Activated T-cell treated with anti-CD3 and anti-CD28 coated beads, Interleukin-2, amount 50 U/mL, for 72 hours (primary cell): ENCODE data around the gene RAB25. TPM values are rescaled to one million over a fixed set of nuclear protein-coding genes. Genes with fewer than 3 reads are reported as not detected.

Experiments
- ATAC-seq, 2 donors: fragments of 150-1000 bp; cut with Tn5 transposase; replicated peaks in 1 of 2; 2 replicates each; pipeline ENCODE4 v1.10.0; 2021; ENCODE audit warnings: moderate library complexity in 2 of 2, mild to moderate bottlenecking in 1 of 2
- DNase-seq, 2 donors: peaks; one replicate each; pipeline ENCODE4 v3.0.0; 2021 to 2022; ENCODE audit warnings: mixed read lengths in 1 of 2
- H3K27ac Mint-ChIP-seq: one replicate; pipeline ENCODE4 v1.8.0; 2022; ENCODE audit warnings: mild to moderate bottlenecking, moderate library complexity, mixed read lengths
- H3K27me3 Mint-ChIP-seq: one replicate; pipeline ENCODE4 v1.8.0; 2022; ENCODE audit warnings: low read depth, mixed read lengths
- H3K36me3 Mint-ChIP-seq, 2 donors: one replicate each; pipeline ENCODE4 v1.8.0; 2022; ENCODE audit warnings: mixed read lengths in 2 of 2, mild to moderate bottlenecking in 1 of 2; ENCODE audit not compliant: insufficient read depth in 2 of 2
- H3K4me1 Mint-ChIP-seq: one replicate; pipeline ENCODE4 v1.8.0; 2022; ENCODE audit warnings: low read depth, mixed read lengths
- H3K4me3 Mint-ChIP-seq, 2 donors: one replicate each; pipeline ENCODE4 v1.8.0; 2022; ENCODE audit warnings: mild to moderate bottlenecking in 2 of 2, mixed read lengths in 2 of 2, moderate library complexity in 2 of 2
- H3K9me3 Mint-ChIP-seq, 2 donors: one replicate each; pipeline ENCODE4 v1.8.0; 2022; ENCODE audit warnings: mixed read lengths in 2 of 2
- total RNA-seq, 2 donors: library from RNA; stranded (reverse); gene quantifications; one replicate each; pipeline ENCODE4 v1.2.3, GENCODE V29; 2022

The RAB25 gene
- total RNA-seq, 2 donors from 2014 or later, result 0.53 to 0.95 TPM

DNA sequence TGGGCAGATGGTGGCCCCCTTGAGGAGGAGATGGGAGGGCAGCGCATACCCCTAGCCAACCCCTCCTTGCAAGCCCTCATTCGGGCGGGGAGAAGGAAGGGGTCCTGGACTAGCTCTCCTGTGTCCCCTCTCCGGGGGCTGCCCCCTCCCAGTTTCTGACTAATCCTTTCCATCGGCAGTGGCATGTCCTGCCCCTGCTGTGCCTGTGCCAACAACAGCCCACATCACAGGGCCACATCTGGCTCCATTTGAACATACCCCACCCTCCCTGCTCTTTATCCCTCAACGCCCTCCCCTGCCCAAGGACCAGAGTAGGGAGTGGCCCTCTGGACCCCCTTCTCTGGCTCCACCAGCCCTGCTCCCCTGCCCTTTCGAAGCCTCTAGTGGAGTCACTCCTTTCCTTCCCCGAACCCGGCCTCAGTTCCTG lies 42.6 kb downstream of the RAB25 start:
- peak overlapping the region; percentile 57 for H3K27ac Mint-ChIP-seq
- DNase-seq, result peak; percentile 51 to 58
- peak overlapping the region; percentile 19 to 69 for H3K4me3 Mint-ChIP-seq
- no peaks in the 10 kb centered on the region for H3K36me3 Mint-ChIP-seq
- peaks cover 89% of the 10 kb centered on the region for H3K4me1 Mint-ChIP-seq
- ATAC-seq, result peak in 1 of 2 donors; percentile 7
- no peaks in the 10 kb centered on the region for H3K9me3 Mint-ChIP-seq
- no peaks in the 10 kb centered on the region for H3K27me3 Mint-ChIP-seq

DNA sequence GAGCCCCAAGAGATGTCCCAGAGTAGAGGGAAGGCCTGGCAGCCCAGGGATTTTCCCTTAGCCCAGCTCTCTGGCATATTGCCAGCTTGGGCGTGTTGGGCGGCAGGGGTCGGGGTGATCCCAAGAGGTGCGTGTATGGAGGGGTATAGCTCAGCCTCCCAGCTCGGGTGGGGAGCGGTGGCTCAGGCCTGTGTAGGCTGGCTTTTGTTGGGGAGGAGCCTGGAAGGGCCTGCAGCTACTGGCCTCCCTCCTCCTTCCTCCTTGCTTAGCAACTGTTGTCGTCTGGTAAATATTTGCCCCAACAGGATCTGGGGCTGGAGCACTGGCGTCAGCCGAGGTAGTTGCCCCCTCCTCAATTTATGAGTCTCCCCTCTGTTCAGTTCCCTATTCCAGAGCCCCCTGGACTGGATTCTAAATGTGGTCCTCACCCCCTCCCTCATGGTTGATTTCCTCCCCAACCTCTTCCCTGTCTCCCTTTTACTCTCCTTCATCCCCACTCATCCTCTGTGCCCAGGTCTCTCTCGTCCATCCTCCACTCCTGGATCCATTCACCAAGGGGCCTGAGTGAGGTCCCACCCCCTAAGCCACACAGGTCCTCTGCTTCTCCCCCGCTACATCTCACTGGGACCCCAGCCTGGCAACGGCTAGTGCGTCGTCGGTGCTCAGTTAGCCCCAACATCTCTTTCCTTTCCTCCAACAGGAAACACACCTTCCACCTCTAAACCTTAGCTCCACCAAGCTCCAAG lies 43.3 kb downstream of the RAB25 start:
- DNase-seq (peak; percentile 51 to 64), ATAC-seq (peak; percentile 10 to 39)
- Mint-ChIP-seq H3K36me3 (no peaks in the 10 kb centered on the region), H3K27me3 (no peaks in the 10 kb centered on the region), H3K4me1 (peaks cover 90% of the 10 kb centered on the region), H3K9me3 (no peaks in the 10 kb centered on the region), H3K27ac (peak overlapping the region; percentile 57), H3K4me3 (peak overlapping the region; percentile 19 to 69)

- H3K4me3 Mint-ChIP-seq, result peak overlapping the region; percentile 84 to 98
- H3K27ac Mint-ChIP-seq, result peak overlapping the region; percentile 78
- DNase-seq, result no peak
- H3K9me3 Mint-ChIP-seq, result no peaks in the 10 kb centered on the region
- no peaks in the 10 kb centered on the region for H3K36me3 Mint-ChIP-seq
- ATAC-seq, result no peak
- H3K4me1 Mint-ChIP-seq, result peaks cover 88% of the 10 kb centered on the region
- H3K27me3 Mint-ChIP-seq, result no peaks in the 10 kb centered on the region
Observed at GRCh38 chr1:156104861-156105832, 44.2 kb downstream of the RAB25 start.

GRCh38 chr1:156106624-156107488 lies 45.9 kb downstream of the RAB25 start:
- H3K4me3 Mint-ChIP-seq, result peak overlapping the region; percentile 84 to 98
- H3K4me1 Mint-ChIP-seq, result peaks cover 71% of the 10 kb centered on the region
- H3K36me3 Mint-ChIP-seq, result no peaks in the 10 kb centered on the region
- peak overlapping the region; percentile 80 for H3K27ac Mint-ChIP-seq
- ATAC-seq (peak; percentile 31 to 42), DNase-seq (no peak)
- no peaks in the 10 kb centered on the region for H3K9me3 Mint-ChIP-seq
- peaks cover 7% of the 10 kb centered on the region for H3K27me3 Mint-ChIP-seq

- H3K27ac Mint-ChIP-seq, result no peak overlapping the region
- peaks cover 63% of the 10 kb centered on the region for H3K4me1 Mint-ChIP-seq
- DNase-seq, result no peak
- H3K9me3 Mint-ChIP-seq, result no peaks in the 10 kb centered on the region
- H3K4me3 Mint-ChIP-seq, result peak overlapping the region; percentile 84 to 98
- H3K27me3 Mint-ChIP-seq, result peaks cover 13% of the 10 kb centered on the region
- no peaks in the 10 kb centered on the region for H3K36me3 Mint-ChIP-seq
- no peak for ATAC-seq
Observed at GRCh38 chr1:156108057-156108456, 47.1 kb downstream of the RAB25 start.

DNA sequence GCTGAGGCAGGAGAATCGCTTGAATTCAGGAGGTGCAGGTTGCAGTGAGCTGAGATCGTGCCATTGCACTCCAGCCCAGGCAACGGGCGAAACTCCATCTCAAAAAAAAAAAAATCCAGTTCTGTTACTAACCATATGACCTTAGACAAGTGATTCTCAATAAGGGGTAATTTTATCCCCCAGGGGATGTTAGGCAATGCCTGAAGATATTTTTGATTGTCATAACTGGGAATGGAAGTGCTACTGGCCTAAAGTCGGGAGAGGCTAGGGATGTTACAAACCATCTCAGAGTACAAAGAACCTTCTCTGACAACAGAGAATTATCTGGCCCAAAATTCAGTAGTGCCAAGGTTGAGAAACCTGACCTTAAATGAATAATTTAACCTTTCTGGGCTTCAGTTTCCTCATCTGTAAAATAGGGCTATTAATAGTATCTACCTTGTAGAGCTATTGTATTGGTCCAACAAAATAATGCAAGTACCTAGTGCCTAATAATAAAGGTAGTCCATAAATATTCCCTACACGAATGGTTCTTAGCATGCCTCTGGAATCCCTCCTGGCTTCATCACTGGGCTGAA lies 47.8 kb downstream of the RAB25 start:
- Mint-ChIP-seq H3K9me3 (no peaks in the 10 kb centered on the region), H3K4me3 (no peak overlapping the region), H3K4me1 (peaks cover 60% of the 10 kb centered on the region), H3K27me3 (peaks cover 13% of the 10 kb centered on the region), H3K27ac (no peak overlapping the region), H3K36me3 (no peaks in the 10 kb centered on the region)
- no peak for ATAC-seq
- no peak for DNase-seq

DNA sequence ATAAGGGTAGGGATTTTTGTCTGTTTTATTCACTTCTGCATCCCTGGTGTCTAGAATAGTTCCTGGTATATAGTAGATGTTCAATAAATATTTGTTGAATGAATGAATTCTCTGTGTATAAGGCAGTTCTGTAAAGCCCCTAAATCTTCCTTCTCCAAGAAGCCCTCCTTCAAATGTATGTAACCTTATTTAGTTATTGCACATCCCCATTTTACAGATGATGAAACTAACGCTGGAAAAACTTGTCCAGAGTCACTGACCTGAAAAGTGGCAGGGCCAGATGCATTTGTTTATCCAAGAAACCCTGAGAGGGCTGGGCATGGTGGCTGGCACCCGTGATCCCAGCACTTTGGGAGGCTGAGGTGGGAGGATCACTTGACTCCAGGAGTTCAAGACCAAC lies 49.3 kb downstream of the RAB25 start:
- H3K27me3 Mint-ChIP-seq, result peaks cover 13% of the 10 kb centered on the region

GRCh38 chr1:156111355-156111962 lies 50.5 kb downstream of the RAB25 start:
- Mint-ChIP-seq H3K4me3 (no peak overlapping the region), H3K27ac (no peak overlapping the region), H3K9me3 (no peaks in the 10 kb centered on the region), H3K27me3 (peaks cover 18% of the 10 kb centered on the region), H3K36me3 (peaks cover 5 to 14% of the 10 kb centered on the region in 2 donors), H3K4me1 (peaks cover 53% of the 10 kb centered on the region)
- DNase-seq, result no peak
- no peak for ATAC-seq

More for the DNA sequence above, 49.3 kb downstream of the RAB25 start:
- no peak for DNase-seq
- peaks cover 1 to 7% of the 10 kb centered on the region in 2 donors for H3K36me3 Mint-ChIP-seq
- ATAC-seq, result no peak
- no peaks in the 10 kb centered on the region for H3K9me3 Mint-ChIP-seq
- H3K4me3 Mint-ChIP-seq, result no peak overlapping the region
- H3K27ac Mint-ChIP-seq, result no peak overlapping the region
- peaks cover 57% of the 10 kb centered on the region for H3K4me1 Mint-ChIP-seq

DNA sequence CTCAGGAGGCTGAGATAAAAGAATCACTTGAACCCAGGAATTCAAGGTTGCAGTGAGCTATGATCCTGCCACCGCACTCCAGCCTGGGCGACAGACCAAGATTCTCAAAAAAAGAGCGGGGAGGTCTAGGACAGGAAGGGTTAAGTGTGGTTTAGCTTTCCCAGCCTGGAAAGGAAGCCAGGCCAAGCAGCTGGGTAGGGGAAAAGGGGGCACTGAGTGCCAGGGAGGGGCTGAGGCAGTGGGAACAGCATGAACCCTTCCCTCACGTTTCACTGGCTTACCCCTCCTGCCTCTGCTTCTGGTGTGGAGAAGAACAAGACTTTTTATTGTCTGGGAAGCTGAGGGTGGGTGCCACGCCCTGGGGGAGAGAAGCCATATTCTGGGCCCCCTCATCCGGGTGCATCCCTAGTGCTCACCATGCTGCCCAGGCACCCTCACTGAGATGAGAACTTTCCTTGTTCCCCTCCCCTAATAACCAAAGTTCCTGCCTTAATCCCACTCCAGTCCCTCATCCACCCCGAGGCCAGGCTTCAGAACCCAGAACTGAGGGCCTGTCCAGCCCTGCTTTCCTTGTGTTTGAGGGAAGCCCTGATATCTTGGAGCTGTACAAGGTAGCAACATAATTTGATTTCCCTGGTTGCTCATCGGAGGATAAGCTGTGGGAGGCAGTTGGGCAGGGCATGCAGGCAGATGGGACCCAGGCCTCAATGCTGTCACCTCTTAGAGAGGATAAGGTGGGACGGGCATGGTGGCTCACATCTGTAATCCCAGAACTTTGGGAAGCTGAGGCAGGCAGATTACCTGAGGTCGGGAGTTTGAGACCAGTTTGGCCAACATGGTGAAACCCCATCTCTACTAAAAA lies 51.5 kb downstream of the RAB25 start:
- ATAC-seq (no peak), DNase-seq (no peak)
- Mint-ChIP-seq H3K4me3 (no peak overlapping the region), H3K27me3 (peaks cover 20% of the 10 kb centered on the region), H3K4me1 (peaks cover 46% of the 10 kb centered on the region), H3K27ac (no peak overlapping the region), H3K36me3 (peaks cover 8 to 14% of the 10 kb centered on the region in 2 donors), H3K9me3 (no peaks in the 10 kb centered on the region)

GRCh38 chr1:156113282-156113950 lies 52.5 kb downstream of the RAB25 start:
- no peaks in the 10 kb centered on the region for H3K9me3 Mint-ChIP-seq
- peaks cover 9 to 14% of the 10 kb centered on the region in 2 donors for H3K36me3 Mint-ChIP-seq
- peaks cover 46% of the 10 kb centered on the region for H3K4me1 Mint-ChIP-seq
- peaks cover 26% of the 10 kb centered on the region for H3K27me3 Mint-ChIP-seq
- H3K27ac Mint-ChIP-seq, result peak overlapping the region; percentile 80
- DNase-seq (no peak), ATAC-seq (no peak)
- peak overlapping the region; percentile 94 to 99 for H3K4me3 Mint-ChIP-seq
